ENCODE measurements around the gene ERVH48-1.
A peak's percentile ranks its signal among the peaks of the same experiment; 100 is the strongest.
"Not testable (repeated sequence)": the region's sequence is repeated elsewhere in the genome, so short reads cannot be mapped to it uniquely, and the experiment has no call there.

ERVH48-1 gene

DNA sequence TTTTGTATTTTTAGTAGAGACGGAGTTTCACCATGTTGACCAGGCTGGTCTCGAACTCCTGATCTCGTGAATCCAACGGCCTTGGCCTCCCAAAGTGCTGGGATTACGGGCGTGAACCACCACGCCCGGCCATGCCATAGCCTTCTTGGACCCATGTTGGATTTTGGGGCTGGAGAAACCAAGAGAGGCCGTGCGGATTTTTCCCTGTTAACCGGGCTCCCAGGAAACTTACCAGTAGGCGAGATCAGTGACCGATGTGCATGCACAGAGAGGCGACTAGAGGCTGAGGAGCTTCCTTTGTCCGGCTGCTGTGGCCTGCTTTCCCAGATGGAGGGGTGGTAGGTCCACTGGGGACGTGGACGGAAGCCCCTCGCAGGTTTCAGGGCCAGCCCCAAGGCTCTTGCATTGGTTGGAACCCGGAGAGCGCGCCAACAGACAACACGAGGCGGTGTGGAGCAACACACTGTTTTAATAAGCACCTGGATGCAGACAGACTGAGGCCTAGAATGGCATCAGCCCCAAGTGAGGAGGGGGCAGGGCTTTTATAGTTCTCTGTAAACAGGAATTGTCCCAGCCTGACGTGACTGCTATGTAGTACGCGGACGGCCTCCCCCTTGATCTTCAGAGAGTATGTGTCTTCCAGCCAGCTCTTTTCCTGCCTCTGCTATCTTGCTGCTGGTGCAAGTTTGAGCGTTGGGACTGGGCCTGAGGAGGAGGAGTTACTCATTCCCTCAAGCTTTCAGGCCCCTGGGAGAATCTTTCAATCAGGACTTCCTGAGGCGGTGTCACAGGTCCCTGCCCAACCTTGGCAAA lies at the start of gene ERVH48-1:
Gene ERVH48-1 (minus strand): TSS at position 517 of the 813 bp plus-strand sequence. CDS start 6,624 bp downstream, outside the sequence.
- DNase-seq, result peak in 1 of 4 experiments; percentile 17

DNA sequence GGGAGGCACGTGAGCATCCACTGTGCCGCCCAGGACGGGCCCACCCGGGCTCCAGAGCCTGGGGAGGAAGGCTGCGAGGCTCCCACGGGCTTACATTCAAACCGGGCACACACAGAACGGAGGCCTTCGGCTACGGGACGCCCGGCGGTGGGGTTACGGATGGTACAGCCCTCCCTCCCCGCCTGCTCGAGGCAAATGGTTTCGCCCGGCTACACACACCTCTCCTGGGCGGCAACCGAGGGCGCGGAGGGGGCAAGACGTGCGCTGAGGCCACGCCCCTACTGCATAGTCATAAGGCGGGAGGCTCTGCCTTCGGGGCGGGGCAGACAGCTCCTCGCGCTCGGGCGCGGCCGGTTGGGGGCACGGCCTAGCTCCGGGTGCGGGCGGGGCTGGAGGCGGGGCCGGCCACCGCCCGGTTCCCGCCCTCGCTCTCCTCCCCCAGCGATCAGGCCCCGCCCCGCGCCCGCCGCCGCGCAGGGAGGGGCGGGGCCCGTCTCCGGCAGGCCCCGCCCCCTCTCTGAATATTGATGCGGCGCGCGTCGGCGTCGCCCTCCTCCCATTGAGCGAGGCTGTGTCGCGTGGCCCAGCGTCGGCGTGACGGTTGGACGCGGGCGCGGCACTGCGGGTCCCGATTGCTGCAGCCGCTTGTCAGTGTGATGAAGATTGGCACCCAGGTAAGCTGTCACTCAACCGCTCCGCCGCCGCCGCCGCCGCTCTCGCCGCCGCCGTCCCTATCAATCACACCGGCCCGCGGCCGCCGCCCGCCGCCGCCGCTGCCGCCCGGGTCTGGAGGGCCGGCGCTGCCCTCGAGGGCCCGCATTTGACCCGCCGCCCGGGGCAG lies 48.8 kb upstream of the ERVH48-1 start, which contains the start of gene PKNOX1:
Gene PKNOX1 (plus strand): TSS at position 572 of the 841 bp plus-strand sequence. CDS start 29,820 bp downstream, outside the sequence.
- DNase-seq, result peak; percentile 98 to 99 (median 98)

DNA sequence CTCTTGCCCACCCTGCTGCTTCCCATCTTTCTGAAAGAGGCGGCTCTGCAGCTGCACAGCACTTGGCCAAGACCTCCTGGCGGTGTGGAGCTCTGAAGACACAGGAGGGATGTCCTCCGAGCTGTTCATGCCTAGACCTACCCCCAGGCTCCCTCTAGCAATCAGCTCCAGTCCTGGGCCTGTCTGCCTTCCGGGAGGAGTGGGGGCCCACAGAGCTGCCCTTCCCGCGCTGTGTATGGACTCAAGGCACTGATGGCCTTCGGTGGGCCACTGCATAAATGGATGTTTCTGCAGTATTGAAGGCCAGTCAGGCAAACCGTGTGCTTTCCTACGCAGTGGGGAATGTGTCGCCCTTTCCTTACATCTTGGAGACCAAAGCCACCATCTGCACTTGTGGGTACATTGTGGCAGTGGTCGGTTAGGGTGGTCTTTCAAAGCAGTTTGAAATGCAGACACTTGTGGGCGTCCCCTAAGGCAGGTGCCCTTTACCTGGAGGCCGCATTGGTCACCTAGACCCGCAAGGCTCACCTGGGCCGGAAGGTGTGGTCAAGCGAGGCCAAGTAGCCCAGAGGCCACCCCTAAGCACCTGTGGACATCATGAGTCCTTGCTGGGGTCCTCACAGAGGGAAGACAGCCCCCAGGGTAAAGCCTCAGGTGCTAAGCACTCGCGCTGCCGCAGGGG lies 48.0 kb upstream of the ERVH48-1 start:
- no peak for DNase-seq

DNA sequence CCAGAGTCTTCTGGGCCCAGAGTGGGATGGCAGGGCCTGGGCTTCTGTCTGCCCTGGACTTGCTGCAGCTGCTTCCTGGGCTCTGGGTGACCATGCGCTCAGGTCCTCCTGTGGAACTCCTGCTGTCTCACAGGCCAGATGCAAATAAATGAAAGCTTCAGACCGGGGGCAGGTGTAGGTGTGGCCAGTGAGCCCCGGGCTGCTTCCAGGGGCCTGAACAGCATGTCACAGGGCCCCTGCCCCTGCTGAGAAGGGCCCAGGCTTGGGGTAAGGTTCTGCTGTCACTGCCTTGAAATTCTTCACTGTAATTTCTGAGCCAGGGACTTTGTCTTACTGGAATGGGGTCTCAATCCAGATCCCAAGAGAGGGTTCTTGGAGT lies 46.5 kb upstream of the ERVH48-1 start:
- no peak for DNase-seq

DNA sequence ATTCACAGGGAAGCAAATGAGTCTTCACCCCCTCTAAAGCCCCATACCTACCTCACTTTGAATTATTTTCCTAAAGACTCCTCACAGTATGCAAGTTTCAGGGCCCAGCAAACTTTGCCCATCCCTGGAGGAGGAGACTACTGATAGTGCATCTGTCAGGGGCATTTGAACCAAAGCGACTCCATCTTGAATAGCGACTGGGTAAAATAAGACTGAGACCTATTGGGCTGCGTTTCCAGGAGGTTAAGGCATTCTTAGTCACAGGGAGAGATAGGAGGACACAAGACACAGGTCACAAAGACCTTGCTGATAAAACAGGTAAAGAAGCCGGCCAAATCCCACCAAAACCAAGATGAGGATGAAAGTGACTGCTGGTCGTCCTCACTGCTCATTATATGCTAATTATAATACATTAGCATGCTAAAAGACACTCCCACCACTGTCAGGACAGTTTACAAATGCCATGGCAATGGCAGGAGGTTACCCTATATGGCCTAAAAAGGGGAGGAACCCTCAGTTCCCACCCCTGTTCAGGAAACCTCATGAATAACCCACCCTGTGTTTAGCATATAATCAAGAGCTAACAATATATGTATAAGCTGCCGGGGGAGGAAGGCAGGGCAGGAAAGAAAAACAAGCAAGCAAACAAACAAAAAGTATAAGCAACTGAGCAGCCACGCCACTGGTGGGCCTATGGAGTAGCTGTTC lies 45.7 kb upstream of the ERVH48-1 start:
- no peak for DNase-seq

DNA sequence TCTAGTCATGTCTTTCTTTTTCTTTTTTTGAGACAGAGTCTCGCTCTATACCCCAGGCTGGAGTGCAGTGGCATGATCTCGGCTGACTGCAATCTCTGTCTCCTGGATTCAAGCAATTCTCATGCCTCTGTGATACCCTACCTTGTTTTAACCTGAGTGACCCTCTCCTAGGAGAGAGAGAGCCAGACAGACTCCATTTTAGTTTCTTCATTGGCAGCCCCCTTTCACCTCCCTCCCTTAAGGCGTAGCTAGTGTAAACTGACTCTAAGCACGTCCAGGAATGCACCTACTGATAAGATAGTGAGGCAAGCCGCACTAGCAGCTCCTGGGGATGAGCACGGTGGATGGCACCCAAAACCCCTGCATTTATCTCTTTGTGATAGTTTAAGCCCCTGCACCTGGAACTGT lies 43.8 kb upstream of the ERVH48-1 start:
- no peak for DNase-seq

DNA sequence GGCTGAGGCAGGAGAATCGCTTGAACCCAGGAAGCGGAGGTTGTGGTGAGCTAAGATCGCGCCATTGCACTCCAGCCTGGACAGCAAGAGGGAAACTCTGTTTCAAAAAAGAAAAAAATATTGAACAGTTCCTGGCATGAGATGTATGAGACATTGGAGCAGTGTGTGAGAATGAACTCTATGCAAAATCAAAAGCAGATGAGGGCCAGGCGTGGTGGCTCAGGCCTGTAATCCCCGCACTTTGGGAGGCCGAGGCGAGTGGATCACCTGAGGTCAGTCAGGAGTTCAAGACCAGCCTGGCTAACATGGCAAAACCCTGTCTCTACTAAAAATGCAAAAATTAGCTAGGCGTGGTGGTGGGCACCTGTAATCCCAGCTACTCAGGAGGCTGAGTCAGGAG lies 42.2 kb upstream of the ERVH48-1 start:
- DNase-seq, result not testable (repeated sequence)

DNA sequence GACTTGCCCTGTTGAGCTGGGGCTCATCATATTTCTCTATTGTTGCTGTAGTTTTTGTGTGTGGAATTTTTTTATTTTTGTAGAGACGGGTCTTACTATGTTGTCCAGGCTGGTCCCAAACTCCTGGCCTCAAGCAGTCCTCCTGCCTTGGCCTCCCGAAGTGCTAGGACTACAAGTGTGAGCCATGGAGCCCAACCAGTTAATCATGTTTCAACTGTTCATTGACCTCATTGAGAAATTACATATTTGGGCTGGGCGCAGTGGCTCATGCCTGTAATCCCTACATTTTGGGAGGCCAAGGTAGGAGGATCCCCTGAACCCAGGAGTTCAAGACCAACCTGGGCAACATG lies 39.8 kb upstream of the ERVH48-1 start:
- DNase-seq, result no peak

DNA sequence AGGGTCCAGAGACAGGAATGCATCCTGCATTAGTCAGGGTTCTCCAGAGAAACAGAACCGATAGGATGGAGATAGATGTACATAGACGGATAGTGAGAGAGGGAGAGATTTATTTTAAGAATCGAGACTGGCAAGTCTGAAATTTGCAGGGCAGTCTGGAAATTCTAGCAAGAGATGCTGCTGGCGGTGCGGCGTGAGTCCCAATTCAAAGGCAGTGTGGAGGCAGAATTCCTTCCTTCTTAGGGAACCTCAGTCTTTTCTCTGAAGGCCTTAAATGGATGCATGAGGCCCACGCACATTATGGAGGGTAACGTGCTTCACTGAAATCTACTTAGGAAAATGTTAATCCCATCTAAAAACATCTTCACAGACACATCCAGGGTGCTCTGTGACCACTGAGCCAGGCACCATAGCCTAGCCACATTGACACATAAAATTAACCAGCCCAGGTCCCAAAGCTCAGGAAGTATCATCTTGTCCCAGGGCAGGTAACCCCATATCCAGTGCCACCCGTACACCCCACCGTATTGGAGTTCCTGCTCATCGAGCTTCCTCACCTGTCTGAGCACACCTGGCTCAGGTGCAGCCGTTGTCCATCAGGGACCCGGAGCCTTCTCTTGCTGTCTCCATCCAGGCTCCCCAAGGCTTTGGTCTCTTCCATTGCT lies 39.2 kb upstream of the ERVH48-1 start:
- no peak for DNase-seq

DNA sequence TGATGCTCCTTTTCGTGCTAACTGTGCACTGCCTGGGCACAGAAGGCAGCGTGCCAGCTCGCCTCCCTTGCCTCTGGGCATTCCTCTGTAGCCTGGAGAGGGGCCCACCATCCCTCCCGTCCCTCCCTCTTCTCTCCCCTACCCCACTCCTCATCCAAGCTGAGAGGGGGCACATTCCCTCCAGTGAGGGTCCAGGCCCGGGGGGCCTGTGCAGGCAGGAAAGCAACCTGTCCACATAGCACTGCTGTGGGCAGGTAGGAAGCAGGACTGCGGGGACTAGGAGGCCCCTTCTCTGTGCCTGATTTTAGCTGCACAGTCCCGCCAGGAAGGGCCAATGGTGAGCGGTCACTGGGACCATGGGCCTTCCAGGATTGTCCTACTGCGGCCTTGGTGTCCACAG lies 38.7 kb upstream of the ERVH48-1 start:
- no peak for DNase-seq

DNA sequence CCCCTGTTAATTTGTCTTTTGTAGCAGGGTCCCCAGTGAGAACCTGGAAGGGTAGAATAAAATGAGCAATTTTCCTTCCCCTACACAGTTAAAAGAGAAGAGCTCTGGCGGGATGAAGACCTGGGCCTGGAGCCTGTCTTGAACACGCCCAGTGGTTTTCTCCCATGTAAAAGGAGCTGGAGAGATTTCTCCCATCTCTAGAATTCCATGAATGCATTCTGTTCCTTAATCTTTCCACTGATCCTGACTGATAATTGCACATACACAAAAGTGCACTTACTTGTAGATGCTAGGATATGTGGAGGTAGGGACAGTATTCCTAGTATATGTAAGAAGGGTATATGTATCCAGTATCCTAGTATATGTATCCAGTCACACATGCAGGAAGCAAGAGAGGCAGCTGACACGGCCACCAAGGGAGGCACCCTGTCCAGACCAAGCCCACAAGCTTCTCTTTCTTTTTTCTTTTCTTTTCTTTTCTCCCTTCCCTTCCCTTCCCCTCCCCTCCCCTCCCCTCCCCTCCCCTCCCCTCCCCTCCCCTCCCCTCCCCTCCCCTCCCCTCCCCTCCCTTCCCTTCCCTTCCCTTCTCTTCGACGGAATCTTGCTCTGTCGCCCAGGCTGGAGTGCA lies 37.1 kb upstream of the ERVH48-1 start:
- DNase-seq, result no peak

DNA sequence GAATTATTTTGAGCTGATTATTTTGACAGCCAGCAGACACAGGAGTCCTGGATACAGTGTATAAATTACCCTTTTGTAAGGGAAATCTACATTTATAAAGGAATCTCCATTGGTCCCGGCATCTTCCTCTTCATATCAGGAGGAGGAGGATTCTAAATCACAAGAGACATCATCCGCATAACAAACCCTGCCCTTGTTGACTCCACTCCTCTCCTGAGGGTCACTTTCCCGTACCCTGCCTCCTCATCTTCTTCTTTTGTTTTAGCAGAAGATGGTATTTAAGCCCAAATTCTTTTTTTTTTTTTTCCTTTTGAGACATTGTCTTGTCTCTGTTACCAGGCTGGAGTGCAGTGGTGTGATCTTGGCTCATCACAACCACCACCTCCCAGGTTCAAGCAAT lies 34.3 kb upstream of the ERVH48-1 start:
- DNase-seq, result no peak

DNA sequence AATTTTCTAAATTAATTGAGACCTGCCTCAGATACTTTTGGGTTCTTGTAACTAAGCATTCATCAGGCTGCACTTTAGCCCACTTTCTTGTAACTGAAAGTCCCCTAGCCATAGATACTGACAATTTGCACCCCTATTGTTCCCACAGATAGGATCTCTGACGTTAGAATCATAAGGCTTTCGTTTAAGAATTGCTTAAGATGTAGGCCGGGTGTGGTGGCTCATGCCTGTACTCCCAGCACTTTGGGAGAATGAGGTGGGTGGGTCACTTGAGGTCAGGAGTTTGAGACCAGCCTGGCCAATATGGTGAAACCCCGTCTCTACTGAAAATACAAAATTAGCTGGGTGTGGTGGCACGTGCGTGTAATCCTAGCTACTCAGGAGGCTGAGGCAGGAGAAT lies 32.7 kb upstream of the ERVH48-1 start:
- DNase-seq, result not testable (repeated sequence)

DNA sequence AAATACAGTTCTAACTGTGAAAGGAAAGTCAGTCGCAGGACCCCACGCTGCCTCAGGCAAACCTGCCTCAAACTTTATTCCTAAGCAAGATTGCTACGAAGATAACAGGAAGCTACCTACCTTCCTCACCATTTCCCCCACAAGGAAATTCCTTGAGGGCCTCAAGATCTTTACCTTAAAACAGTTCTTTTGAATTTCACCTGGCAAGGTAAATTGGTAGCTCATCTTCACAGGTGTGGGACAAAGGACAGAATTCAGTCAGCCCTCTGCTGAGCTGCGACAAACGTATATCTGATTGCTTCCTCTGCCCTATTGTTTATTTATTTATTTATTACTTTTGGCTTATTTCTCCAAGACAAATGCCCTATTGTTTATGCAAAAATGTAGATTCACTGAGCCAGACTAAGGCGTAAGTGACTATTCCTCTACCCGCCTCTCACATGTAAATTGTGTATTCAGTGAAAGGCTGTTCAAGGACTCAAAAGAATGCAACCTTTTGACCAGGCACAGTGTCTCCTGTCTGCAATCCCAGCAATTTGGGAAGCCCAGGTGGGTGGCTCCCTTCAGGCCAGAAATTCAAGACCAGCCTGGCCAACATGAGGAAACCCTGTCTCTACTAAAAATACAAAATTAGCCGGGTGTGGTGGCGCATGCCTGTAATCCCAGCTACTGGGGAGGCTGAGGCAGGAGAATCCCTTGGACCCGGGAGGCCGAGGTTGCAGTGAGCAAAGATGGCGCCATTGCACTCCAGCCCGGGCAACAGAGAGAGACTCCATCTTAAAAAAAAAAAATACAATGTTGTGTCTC lies 31.6 kb upstream of the ERVH48-1 start:
- peak in 2 of 4 experiments; percentile 67 to 85 for DNase-seq

DNA sequence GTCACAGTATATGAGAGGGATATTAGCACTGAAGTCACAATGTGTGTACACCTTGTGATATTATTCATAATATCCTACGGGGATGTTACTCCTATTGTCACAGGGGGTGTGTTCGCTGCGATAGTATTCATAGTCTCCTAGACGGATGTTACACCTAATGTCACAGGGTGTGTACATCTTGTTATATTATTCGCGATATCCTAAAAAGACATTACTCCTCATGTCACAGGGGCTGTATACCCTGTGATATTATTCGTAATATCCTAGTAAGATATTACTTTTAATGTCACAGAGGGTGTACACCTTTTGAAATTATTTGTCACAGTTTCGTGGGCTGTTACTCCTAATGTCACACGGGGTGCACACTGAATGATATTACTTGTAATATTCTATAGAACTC lies 25.8 kb upstream of the ERVH48-1 start:
- not testable (repeated sequence) for DNase-seq

DNA sequence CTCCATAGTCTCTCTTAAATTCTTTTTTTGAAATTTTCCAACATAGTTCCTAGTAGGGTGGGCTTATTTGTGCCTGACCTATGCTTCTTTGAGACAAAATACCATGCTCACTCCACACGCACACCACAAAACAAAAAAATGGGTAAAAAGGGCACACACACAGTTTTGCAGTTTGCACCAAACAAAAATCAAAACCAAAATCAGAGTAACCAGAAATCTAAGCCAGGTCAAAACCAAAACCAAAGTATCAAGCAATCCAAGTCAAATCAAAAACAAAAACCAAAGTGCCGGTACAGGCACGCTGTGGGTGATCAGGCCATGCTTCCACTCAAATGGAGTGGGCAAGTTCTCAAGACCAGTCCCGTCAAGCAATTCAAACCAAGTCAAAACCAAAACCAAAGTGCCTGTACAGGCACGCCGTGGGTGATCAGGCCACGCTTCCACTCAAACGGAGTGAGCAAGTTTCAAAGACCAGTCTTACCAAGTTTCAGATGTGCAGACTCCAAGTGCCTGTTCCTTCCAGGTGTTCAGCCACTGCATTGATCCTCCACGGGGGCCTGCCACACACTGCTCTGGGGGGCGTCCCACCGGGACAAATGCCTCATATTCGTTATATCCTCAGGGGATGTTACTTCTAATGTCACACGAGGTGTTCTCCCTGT lies 23.8 kb upstream of the ERVH48-1 start:
- DNase-seq, result not testable (repeated sequence)

DNA sequence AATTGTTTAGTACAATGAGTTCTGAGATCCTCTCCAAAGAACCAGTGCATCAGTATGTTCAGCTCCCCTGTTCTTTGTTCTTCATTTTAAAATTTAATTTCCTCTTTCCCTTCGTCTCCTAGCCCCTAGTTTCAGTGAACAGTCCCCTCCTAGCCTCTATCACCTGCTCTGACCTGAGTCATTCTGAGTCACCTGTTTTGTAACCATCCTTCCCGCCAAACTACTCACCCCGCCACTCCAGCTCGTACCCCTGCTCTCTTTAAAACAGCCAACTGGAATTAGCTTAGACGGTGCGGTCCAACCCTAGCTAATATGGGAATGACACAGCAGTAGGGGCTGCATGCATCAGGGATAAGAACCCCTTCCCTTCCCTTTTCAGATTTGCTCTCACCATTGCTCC lies 16.8 kb upstream of the ERVH48-1 start:
- no peak for DNase-seq

DNA sequence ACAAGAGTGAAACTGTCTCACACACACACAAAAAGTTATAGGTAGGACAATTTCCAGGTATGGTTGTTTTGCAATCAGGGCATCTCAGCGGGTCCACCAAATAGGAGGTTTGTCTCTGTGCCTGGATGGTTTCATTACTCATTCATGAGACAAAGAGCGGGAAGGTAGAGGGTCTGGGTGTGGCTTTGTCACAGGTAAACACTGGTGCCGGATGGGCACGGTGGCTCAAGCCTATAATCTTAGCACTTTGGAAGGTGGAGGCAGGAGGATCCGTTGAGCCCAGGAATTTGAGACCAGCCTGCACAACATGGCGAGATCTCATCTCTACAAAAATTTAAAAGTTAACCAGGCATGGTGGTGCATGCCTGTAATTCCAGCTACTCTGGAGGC lies 16.3 kb upstream of the ERVH48-1 start:
- no peak for DNase-seq

DNA sequence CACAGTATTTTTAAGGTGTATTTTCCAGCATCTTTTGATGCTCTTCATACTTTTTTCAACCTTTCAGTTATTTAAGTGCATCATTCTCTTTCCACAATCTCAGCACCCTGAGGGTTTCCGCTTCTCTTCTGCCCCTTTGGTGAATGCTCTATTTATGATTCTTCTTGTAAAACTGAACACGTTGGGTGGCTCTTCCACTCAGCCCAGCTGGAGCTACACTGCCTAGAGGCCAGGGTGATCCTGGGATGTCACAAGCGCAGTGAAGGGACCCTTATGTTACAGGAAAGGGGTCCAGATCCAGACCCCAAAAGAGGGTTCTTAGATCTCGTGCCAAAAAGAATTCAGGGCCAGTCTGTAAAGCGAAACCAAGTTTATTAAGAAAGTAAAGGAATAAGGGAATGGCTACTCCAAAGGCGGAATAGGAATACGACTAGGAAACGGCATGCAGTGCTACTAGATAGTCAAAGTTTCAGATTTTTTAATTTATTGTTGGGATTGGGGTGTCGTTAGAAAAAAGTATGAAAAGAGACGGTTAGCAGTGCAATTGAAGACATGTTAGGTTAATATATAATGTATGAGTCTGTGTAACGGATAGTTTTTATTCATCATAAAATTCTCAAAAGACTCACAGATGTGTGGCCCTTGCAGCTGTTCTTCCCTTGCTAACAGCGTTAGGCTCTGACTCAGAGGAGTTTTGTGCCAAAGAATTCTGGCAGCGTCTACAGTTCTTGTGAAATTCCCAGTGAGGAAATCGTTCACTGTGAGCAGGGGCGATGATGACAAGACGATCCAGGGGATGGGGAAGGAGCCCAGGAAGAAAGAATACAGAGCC lies 14.4 kb upstream of the ERVH48-1 start:
- no peak for DNase-seq

Data from activated naive CD4-positive, alpha-beta T cell (primary cell).